Suprapubic skin (tissue), 4 donors: ENCODE data around the gene TIMP2. TPM values are rescaled to one million over a fixed set of nuclear protein-coding genes. Genes with fewer than 3 reads are reported as not detected.

Source experiments
- DNase-seq, 2 donors: peaks; one replicate each; pipeline ENCODE4 v3.0.0-alpha.2; 2019; ENCODE audit warnings: low spot score in 2 of 2
- H3K27ac ChIP-seq: fragments of 200-600 bp; sonication (generic); one replicate; pipeline ENCODE4 v1.5.1; 2019
- H3K27me3 ChIP-seq: fragments of 200-600 bp; sonication (generic); one replicate; pipeline ENCODE4 v1.5.1; 2019
- H3K36me3 ChIP-seq: fragments of 200-600 bp; sonication (generic); one replicate; pipeline ENCODE4 v1.5.1; 2019
- H3K4me1 ChIP-seq: fragments of 200-600 bp; sonication (generic); one replicate; pipeline ENCODE4 v1.5.1; 2019
- H3K4me3 ChIP-seq: fragments of 200-600 bp; sonication (generic); one replicate; pipeline ENCODE4 v1.5.1; 2019; ENCODE audit warnings: mild to moderate bottlenecking
- H3K9me3 ChIP-seq: fragments of 200-600 bp; sonication (generic); one replicate; pipeline ENCODE4 v1.5.1; 2019
- CTCF ChIP-seq, 2 donors: fragments of 200-600 bp in 1 of 2; fragments of 450-650 bp in 1 of 2; sonication (generic) in 1 of 2; IDR thresholded peaks; one replicate each; pipeline ENCODE4 v1.5.1; 2016 to 2019; ENCODE audit warnings: antibody characterized with exemption in 2 of 2, mild to moderate bottlenecking in 1 of 2, moderate library complexity in 1 of 2
- EP300 ChIP-seq: sonication (generic); formaldehyde crosslinking; IDR thresholded peaks from one replicate; pipeline ENCODE4 v1.6.1; 2017; ENCODE audit warnings: antibody characterized with exemption
- POLR2A ChIP-seq, 2 donors: fragments of 450-650 bp; IDR thresholded peaks; one replicate each; pipeline ENCODE4 v1.6.1; 2017; ENCODE audit warnings: antibody characterized with exemption in 2 of 2, mild to moderate bottlenecking in 2 of 2, moderate library complexity in 2 of 2
- POLR2AphosphoS5 ChIP-seq, 3 donors: sonication (generic); formaldehyde crosslinking; IDR thresholded peaks; one replicate each; pipeline ENCODE4 v1.6.1; 2017; ENCODE audit warnings: antibody characterized with exemption in 3 of 3
- WGBS: methylation state at CpG from one replicate; pipeline ENCODE4 v1.1.5; 2018; 5-methylcytosine and 5-hydroxymethylcytosine counted together
- total RNA-seq, 4 donors: library from RNA; depleted of rRNA; stranded (reverse); fragments of >200 nt; gene quantifications; one replicate each; pipeline ENCODE4 v1.1.0, GENCODE V29; 2016

The TIMP2 gene
- total RNA-seq, 4 donors from 2014 or later, result 48.4 to 114 (median 76.0) TPM

GRCh38 chr17:78854508-78854907 is 70.7 kb downstream of the TIMP2 start:
- 75% methylated on average over 3 of the region's 9 CpGs for WGBS
- Histone ChIP-seq H3K4me3 (no peak overlapping the region), H3K4me1 (no peaks in the 10 kb centered on the region)

GRCh38 chr17:78853926-78854394 is 71.2 kb downstream of the TIMP2 start:
- Histone ChIP-seq H3K4me3 (no peak overlapping the region), H3K36me3 (peaks cover 43% of the 10 kb centered on the region), H3K27ac (no peak overlapping the region), H3K4me1 (no peaks in the 10 kb centered on the region), H3K9me3 (no peaks in the 10 kb centered on the region), H3K27me3 (no peaks in the 10 kb centered on the region)
- DNase-seq, result no peak
- 77% methylated on average over 10 of the region's 11 CpGs for WGBS
- TF ChIP-seq POLR2AphosphoS5 (IDR thresholded peaks at IDR 0.05) (no peak), POLR2A (IDR thresholded peaks at IDR 0.05) (no peak), EP300 (no peak), CTCF (IDR thresholded peaks at IDR 0.05) (no peak)

More at GRCh38 chr17:78854508-78854907, 70.7 kb downstream of the TIMP2 start:
- H3K27me3 ChIP-seq, result no peaks in the 10 kb centered on the region
- H3K9me3 ChIP-seq, result no peaks in the 10 kb centered on the region
- peaks cover 43% of the 10 kb centered on the region for H3K36me3 ChIP-seq
- no peak for DNase-seq
- TF ChIP-seq POLR2A (IDR thresholded peaks at IDR 0.05), result no peak
- TF ChIP-seq POLR2AphosphoS5 (IDR thresholded peaks at IDR 0.05), result no peak
- TF ChIP-seq CTCF (IDR thresholded peaks at IDR 0.05), result no peak
- no peak for TF ChIP-seq EP300
- H3K27ac ChIP-seq, result no peak overlapping the region

- no peak overlapping the region for H3K4me3 ChIP-seq
- no peaks in the 10 kb centered on the region for H3K27me3 ChIP-seq
- H3K27ac ChIP-seq, result no peak overlapping the region
- no peak for TF ChIP-seq POLR2AphosphoS5 (IDR thresholded peaks at IDR 0.05)
- TF ChIP-seq EP300, result no peak
- no peak for TF ChIP-seq CTCF (IDR thresholded peaks at IDR 0.05)
- no peak for TF ChIP-seq POLR2A (IDR thresholded peaks at IDR 0.05)
- no peak for DNase-seq
- peaks cover 42% of the 10 kb centered on the region for H3K36me3 ChIP-seq
- 91% methylated on average over 11 of the region's 16 CpGs for WGBS
- H3K4me1 ChIP-seq, result no peaks in the 10 kb centered on the region
- no peaks in the 10 kb centered on the region for H3K9me3 ChIP-seq
These were observed 72.5 kb downstream of the TIMP2 start for GRCh38 chr17:78852709-78853121.

GRCh38 chr17:78849026-78849425 is 76.2 kb downstream of the TIMP2 start:
- H3K27ac ChIP-seq, result no peak overlapping the region
- DNase-seq, result no peak
- TF ChIP-seq EP300, result no peak
- no peak for TF ChIP-seq POLR2A (IDR thresholded peaks at IDR 0.05)
- TF ChIP-seq POLR2AphosphoS5 (IDR thresholded peaks at IDR 0.05), result no peak
- TF ChIP-seq CTCF (IDR thresholded peaks at IDR 0.05), result no peak
- no peak overlapping the region for H3K4me3 ChIP-seq
- H3K36me3 ChIP-seq, result peaks cover 7% of the 10 kb centered on the region
- H3K4me1 ChIP-seq, result no peaks in the 10 kb centered on the region
- 89% methylated on average over 5 of the region's 5 CpGs for WGBS
- no peaks in the 10 kb centered on the region for H3K9me3 ChIP-seq
- H3K27me3 ChIP-seq, result no peaks in the 10 kb centered on the region

GRCh38 chr17:78847052-78847451 is 78.1 kb downstream of the TIMP2 start:
- no peaks in the 10 kb centered on the region for H3K9me3 ChIP-seq
- no peak overlapping the region for H3K27ac ChIP-seq
- no peaks in the 10 kb centered on the region for H3K4me1 ChIP-seq
- TF ChIP-seq POLR2A (IDR thresholded peaks at IDR 0.05) (no peak), EP300 (no peak), POLR2AphosphoS5 (IDR thresholded peaks at IDR 0.05) (no peak), CTCF (IDR thresholded peaks at IDR 0.05) (no peak)
- H3K4me3 ChIP-seq, result no peak overlapping the region
- no peak for DNase-seq
- no peaks in the 10 kb centered on the region for H3K27me3 ChIP-seq
- no peaks in the 10 kb centered on the region for H3K36me3 ChIP-seq
- WGBS, result 99% methylated on average over 3 of the region's 3 CpGs
